Neural cell (in vitro differentiated cells): ENCODE data around the gene TMEM117. TPM values are rescaled to one million over a fixed set of nuclear protein-coding genes. Genes with fewer than 3 reads are reported as not detected.

Experiments used
- H2AFZ ChIP-seq: fragments of 200-600, 300-800 bp; sonication (generic), shearing (Covaris generic); 2 replicates; pipeline ENCODE4 v1.6.0; 2014; ENCODE audit warnings: low read depth, mild to moderate bottlenecking, antibody characterized with exemption, low read length, moderate library complexity
- H3F3A ChIP-seq: fragments of 200-600 bp; shearing (Covaris generic); 2 replicates; pipeline ENCODE4 v1.6.1; 2016; ENCODE audit warnings: mild to moderate bottlenecking, moderate library complexity, mixed read lengths, antibody characterized with exemption, low read length; ENCODE audit not compliant: insufficient read depth, poor library complexity, severe bottlenecking
- H3K27ac ChIP-seq: fragments of 200-600, 300-800 bp; sonication (generic), shearing (Covaris generic); 2 replicates; pipeline ENCODE4 v1.5.1; 2014; ENCODE audit warnings: mild to moderate bottlenecking, low read length, moderate library complexity
- H3K27me3 ChIP-seq: fragments of 300-800, 200-600 bp; sonication (generic), shearing (Covaris generic); 2 replicates; pipeline ENCODE4 v1.6.0; 2014; ENCODE audit warnings: mild to moderate bottlenecking, low read depth, low read length, moderate library complexity; ENCODE audit not compliant: insufficient read depth
- H3K36me3 ChIP-seq: fragments of 300-800, 200-600 bp; sonication (generic), shearing (Covaris generic); 2 replicates; pipeline ENCODE4 v1.5.1; 2014; ENCODE audit warnings: mild to moderate bottlenecking, antibody characterized with exemption, low read length, moderate library complexity; ENCODE audit not compliant: insufficient read depth
- H3K4me2 ChIP-seq: fragments of 300-800, 200-600 bp; sonication (generic), shearing (Covaris generic); 2 replicates; pipeline ENCODE4 v1.6.0; 2014; ENCODE audit warnings: mild to moderate bottlenecking, low read length
- H3K4me3 ChIP-seq: fragments of 300-800, 200-600 bp; sonication (generic), shearing (Covaris generic); 2 replicates; pipeline ENCODE4 v1.5.1; 2014; ENCODE audit warnings: mild to moderate bottlenecking, low read length, moderate library complexity
- H3K79me2 ChIP-seq: fragments of 200-600 bp; shearing (Covaris generic); replicated peaks from 2 replicates; pipeline ENCODE4 v1.6.0; 2014; ENCODE audit warnings: mild to moderate bottlenecking, low read length, moderate library complexity; ENCODE audit not compliant: insufficient read depth
- H3K9ac ChIP-seq: fragments of 300-800, 200-600 bp; sonication (generic), shearing (Covaris generic); 2 replicates; pipeline ENCODE4 v1.6.1; 2016; ENCODE audit warnings: mild to moderate bottlenecking, low read length, mixed read lengths
- H3K9me2 ChIP-seq: fragments of 200-600 bp; shearing (Covaris generic); 2 replicates; pipeline ENCODE4 v1.6.1; 2016; ENCODE audit warnings: mild to moderate bottlenecking, low read length, mixed read lengths; ENCODE audit not compliant: insufficient read depth
- H3K9me3 ChIP-seq: fragments of 200-600, 300-800 bp; sonication (generic), shearing (Covaris generic); 2 replicates; pipeline ENCODE4 v1.6.1; 2016; ENCODE audit warnings: mild to moderate bottlenecking, mixed run types, low read length, moderate library complexity, mixed read lengths
- H4K20me1 ChIP-seq: fragments of 200-600 bp; shearing (Covaris generic); 2 replicates; pipeline ENCODE4 v1.6.1; 2016; ENCODE audit warnings: mild to moderate bottlenecking, mixed run types; ENCODE audit not compliant: insufficient read depth
- EP300 ChIP-seq: fragments of 450-650 bp; conservative IDR thresholded peaks from 2 replicates; pipeline ENCODE4 v1.6.1; 2014; ENCODE audit warnings: antibody characterized with exemption, mild to moderate bottlenecking, moderate library complexity; ENCODE audit not compliant: poor library complexity, severe bottlenecking
- EZH2 ChIP-seq: fragments of 200-600, 300-800 bp; shearing (Covaris generic), sonication (generic); IDR thresholded peaks from 2 replicates; pipeline ENCODE4 v1.6.1; 2014; ENCODE audit warnings: antibody characterized with exemption, low read length, borderline replicate concordance, mild to moderate bottlenecking; ENCODE audit not compliant: insufficient read depth, poor library complexity, severe bottlenecking
- MXI1 ChIP-seq: fragments of 450-650 bp; conservative IDR thresholded peaks from 2 replicates; pipeline ENCODE4 v1.6.1; 2014; ENCODE audit warnings: antibody characterized with exemption, mild to moderate bottlenecking; ENCODE audit not compliant: poor library complexity, severe bottlenecking
- POLR2AphosphoS5 ChIP-seq: IDR thresholded peaks from 2 replicates; pipeline ENCODE4 v1.6.1; 2012
- RAD21 ChIP-seq: fragments of 450-650 bp; conservative IDR thresholded peaks from 2 replicates; pipeline ENCODE4 v1.6.1; 2014; ENCODE audit warnings: antibody characterized with exemption, mild to moderate bottlenecking, moderate library complexity
- SMC3 ChIP-seq: fragments of 450-650 bp; conservative IDR thresholded peaks from 2 replicates; pipeline ENCODE4 v1.6.1; 2014; ENCODE audit warnings: antibody characterized with exemption, mild to moderate bottlenecking, moderate library complexity; ENCODE audit not compliant: poor library complexity
- TAF1 ChIP-seq: IDR thresholded peaks from 2 replicates; pipeline ENCODE4 v1.6.1; 2012; ENCODE audit warnings: low read depth
- polyA plus RNA-seq: library from polyadenylated mRNA; depleted of rRNA; stranded (reverse); fragments of >200 nt; gene quantifications from 2 replicates; pipeline ENCODE4 v1.2.3, GENCODE V29; 2014
- TF ChIP-seq, protein P1 (sequence below): IDR thresholded peaks from 2 replicates; pipeline ENCODE4 v1.6.1; 2012; ENCODE audit warnings: borderline replicate concordance
- TF ChIP-seq, protein P2 (sequence below): fragments of 450-650 bp; IDR thresholded peaks from 2 replicates; pipeline ENCODE4 v1.5.1; 2014; ENCODE audit warnings: antibody characterized with exemption, mild to moderate bottlenecking, moderate library complexity; ENCODE audit not compliant: poor library complexity, severe bottlenecking

The TMEM117 gene
- polyA plus RNA-seq, 1 donor from 2014 or later = 5.3 TPM

DNA sequence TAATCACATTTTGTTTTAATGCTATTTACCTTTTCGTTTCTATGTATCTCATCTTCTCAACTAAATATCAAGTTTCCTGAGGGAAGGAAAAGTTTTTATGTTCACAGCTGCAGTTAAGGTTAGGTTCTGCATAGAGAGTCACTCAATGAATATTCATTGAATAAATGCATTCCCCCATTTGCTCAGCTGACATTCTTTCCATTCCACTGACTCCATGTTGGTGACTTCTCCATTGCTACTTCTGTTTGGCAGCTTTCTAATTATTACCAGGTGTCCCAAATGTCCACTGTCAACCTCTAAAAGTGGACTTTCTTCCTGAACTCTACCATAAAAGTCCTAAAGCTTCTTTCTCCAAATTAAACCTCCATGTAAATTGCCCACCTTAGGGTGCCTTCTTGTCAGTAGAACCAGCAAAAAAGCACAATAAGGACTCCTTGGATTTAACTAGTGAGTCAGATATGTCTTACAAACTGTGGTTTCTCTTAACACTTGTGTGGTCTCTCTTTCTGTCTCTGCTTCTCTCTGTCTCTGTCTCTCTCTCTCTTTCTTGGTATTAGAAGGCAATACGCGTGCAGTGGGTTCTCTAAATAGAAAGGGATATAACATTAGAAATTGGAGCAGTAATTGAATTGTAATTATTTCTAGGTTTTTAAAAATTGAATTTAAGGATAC lies 85.9 kb downstream of the TMEM117 start:
- Histone ChIP-seq H3K9me3 (no peaks in the 10 kb centered on the region), H3K27me3 (no peaks in the 10 kb centered on the region), H3F3A (no peaks in the 10 kb centered on the region), H3K27ac (no peak overlapping the region), H3K79me2 (no peaks in the 10 kb centered on the region), H3K9ac (no peak overlapping the region), H3K4me3 (no peak overlapping the region), H3K4me2 (no peak overlapping the region), H4K20me1 (no peaks in the 10 kb centered on the region), H3K9me2 (no peaks in the 10 kb centered on the region), H2AFZ (no peak overlapping the region), H3K36me3 (no peaks in the 10 kb centered on the region)
- TF ChIP-seq, protein P1, sequence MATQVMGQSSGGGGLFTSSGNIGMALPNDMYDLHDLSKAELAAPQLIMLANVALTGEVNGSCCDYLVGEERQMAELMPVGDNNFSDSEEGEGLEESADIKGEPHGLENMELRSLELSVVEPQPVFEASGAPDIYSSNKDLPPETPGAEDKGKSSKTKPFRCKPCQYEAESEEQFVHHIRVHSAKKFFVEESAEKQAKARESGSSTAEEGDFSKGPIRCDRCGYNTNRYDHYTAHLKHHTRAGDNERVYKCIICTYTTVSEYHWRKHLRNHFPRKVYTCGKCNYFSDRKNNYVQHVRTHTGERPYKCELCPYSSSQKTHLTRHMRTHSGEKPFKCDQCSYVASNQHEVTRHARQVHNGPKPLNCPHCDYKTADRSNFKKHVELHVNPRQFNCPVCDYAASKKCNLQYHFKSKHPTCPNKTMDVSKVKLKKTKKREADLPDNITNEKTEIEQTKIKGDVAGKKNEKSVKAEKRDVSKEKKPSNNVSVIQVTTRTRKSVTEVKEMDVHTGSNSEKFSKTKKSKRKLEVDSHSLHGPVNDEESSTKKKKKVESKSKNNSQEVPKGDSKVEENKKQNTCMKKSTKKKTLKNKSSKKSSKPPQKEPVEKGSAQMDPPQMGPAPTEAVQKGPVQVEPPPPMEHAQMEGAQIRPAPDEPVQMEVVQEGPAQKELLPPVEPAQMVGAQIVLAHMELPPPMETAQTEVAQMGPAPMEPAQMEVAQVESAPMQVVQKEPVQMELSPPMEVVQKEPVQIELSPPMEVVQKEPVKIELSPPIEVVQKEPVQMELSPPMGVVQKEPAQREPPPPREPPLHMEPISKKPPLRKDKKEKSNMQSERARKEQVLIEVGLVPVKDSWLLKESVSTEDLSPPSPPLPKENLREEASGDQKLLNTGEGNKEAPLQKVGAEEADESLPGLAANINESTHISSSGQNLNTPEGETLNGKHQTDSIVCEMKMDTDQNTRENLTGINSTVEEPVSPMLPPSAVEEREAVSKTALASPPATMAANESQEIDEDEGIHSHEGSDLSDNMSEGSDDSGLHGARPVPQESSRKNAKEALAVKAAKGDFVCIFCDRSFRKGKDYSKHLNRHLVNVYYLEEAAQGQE = no peak
- no peak for TF ChIP-seq POLR2AphosphoS5
- no peak for TF ChIP-seq SMC3
- TF ChIP-seq, protein P2, sequence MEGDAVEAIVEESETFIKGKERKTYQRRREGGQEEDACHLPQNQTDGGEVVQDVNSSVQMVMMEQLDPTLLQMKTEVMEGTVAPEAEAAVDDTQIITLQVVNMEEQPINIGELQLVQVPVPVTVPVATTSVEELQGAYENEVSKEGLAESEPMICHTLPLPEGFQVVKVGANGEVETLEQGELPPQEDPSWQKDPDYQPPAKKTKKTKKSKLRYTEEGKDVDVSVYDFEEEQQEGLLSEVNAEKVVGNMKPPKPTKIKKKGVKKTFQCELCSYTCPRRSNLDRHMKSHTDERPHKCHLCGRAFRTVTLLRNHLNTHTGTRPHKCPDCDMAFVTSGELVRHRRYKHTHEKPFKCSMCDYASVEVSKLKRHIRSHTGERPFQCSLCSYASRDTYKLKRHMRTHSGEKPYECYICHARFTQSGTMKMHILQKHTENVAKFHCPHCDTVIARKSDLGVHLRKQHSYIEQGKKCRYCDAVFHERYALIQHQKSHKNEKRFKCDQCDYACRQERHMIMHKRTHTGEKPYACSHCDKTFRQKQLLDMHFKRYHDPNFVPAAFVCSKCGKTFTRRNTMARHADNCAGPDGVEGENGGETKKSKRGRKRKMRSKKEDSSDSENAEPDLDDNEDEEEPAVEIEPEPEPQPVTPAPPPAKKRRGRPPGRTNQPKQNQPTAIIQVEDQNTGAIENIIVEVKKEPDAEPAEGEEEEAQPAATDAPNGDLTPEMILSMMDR = no peak
- no peak for TF ChIP-seq TAF1
- no peak for TF ChIP-seq EZH2
- TF ChIP-seq EP300 = no peak
- TF ChIP-seq RAD21 = no peak
- TF ChIP-seq MXI1 = no peak

DNA sequence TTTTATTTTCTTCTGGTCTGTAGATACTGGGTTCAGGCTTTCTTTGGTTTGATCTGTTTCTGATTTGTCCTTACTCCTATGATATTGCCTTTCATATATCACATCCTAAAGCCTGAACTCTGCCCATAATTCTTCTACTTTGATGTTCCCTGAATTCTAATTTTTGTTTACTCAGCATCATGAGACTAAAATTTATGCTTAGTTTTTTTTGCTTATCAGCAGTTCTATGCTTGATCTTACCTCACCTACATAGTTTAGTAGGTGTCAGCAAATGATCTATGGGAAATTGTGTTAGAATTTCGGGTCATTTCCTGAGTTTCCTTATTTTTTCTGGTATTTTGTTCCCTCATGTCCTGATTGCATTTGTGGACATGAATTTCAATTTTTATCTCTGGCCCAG lies 94.2 kb downstream of the TMEM117 start:
- no peaks in the 10 kb centered on the region for H3K79me2 ChIP-seq
- H3K27ac ChIP-seq = no peak overlapping the region
- H3F3A ChIP-seq = no peaks in the 10 kb centered on the region
- H3K4me3 ChIP-seq = no peak overlapping the region
- no peaks in the 10 kb centered on the region for H3K9me3 ChIP-seq
- no peak overlapping the region for H3K9ac ChIP-seq
- H3K4me2 ChIP-seq = no peak overlapping the region
- no peaks in the 10 kb centered on the region for H3K9me2 ChIP-seq
- TF ChIP-seq SMC3 (no peak), EZH2 (no peak), MXI1 (no peak), RAD21 (no peak), EP300 (no peak), TAF1 (no peak), POLR2AphosphoS5 (no peak)
- TF ChIP-seq, protein P1 = no peak
- TF ChIP-seq, protein P2 = no peak
- no peaks in the 10 kb centered on the region for H4K20me1 ChIP-seq
- H3K36me3 ChIP-seq = no peaks in the 10 kb centered on the region
- no peak overlapping the region for H2AFZ ChIP-seq
- H3K27me3 ChIP-seq = no peaks in the 10 kb centered on the region
